ENCODE results near the gene AK2. TPM values are rescaled to one million over a fixed set of nuclear protein-coding genes. Genes with fewer than 3 reads are reported as not detected.

The AK2 gene
- total and polyA plus RNA-seq, 2 donors (not counting 1 experiment from before 2014, with no cell fraction given) = 66.8 to 109 TPM

DNA sequence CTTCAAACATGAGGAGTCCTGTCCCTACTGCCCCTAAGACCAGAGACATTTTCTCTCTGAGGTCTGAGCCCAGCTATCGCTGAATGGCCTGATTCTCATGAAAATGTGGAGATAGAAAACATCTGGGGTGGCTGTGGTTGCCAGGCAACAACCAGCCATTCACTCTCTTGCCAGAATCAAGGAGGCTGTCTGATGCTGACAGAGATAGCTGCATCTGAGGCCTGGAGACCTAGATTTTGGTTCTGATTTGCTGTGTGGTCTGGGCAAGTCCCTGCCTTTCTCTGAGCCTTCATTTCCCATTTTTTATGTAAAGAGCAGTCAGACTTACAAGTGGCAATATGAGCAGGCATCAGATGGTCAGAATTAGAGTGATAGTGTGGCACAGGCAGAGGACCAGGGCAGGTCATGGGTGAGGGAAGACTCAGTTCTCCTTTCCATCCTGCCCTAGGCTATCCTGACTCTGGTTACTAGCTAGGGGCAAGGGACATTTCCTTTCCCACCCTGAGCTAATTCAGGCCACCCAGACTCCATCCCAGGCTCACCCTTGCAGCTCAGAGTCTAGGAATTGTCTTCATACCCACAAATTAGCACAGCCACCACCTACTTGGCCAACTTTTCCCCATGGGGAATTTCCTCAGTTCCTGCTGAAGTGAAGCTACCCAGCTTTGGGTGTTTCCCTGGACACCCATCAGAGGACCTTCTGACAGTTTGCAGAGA lies 52.1 kb downstream of the AK2 start:
- DNase-seq = peak; percentile 24
- H3K36me3 ChIP-seq (replicated peaks in 1 of 2; ENCODE audit: control extremely low read depth in 1 of 2, control insufficient read depth in 1 of 2, extremely low read depth in 1 of 2, insufficient read depth in 2 of 2, low read length in 1 of 2) = no peaks in the 10 kb centered on the region
- TF ChIP-seq, protein P1, sequence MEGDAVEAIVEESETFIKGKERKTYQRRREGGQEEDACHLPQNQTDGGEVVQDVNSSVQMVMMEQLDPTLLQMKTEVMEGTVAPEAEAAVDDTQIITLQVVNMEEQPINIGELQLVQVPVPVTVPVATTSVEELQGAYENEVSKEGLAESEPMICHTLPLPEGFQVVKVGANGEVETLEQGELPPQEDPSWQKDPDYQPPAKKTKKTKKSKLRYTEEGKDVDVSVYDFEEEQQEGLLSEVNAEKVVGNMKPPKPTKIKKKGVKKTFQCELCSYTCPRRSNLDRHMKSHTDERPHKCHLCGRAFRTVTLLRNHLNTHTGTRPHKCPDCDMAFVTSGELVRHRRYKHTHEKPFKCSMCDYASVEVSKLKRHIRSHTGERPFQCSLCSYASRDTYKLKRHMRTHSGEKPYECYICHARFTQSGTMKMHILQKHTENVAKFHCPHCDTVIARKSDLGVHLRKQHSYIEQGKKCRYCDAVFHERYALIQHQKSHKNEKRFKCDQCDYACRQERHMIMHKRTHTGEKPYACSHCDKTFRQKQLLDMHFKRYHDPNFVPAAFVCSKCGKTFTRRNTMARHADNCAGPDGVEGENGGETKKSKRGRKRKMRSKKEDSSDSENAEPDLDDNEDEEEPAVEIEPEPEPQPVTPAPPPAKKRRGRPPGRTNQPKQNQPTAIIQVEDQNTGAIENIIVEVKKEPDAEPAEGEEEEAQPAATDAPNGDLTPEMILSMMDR (IDR thresholded peaks at IDR 0.05) = no peak
- TF ChIP-seq EZH2 (IDR thresholded peaks at IDR 0.05; ENCODE audit: borderline replicate concordance, insufficient read depth, low read depth, low read length, poor library complexity, severe bottlenecking) = no peak
- no peaks in the 10 kb centered on the region for H3K79me2 ChIP-seq (ENCODE audit: control insufficient read depth, insufficient read depth, low read length)
- Mint-ChIP-seq H3K9me3 (ENCODE audit: insufficient read depth) (no peaks in the 10 kb centered on the region), H3K27ac (peak overlapping the region; percentile 20), H3K27me3 (no peaks in the 10 kb centered on the region), H3K4me1 (peaks cover 51% of the 10 kb centered on the region), H3K4me3 (no peak overlapping the region)
- WGBS (ENCODE audit: insufficient coverage) = no CpG with 5 or more reads among the region's 1 CpG
- no peaks in the 10 kb centered on the region for H3K27me3 ChIP-seq (replicated peaks in 1 of 4; ENCODE audit: control extremely low read depth in 1 of 4, control insufficient read depth in 3 of 4, insufficient read depth in 4 of 4, low read length in 3 of 4)
- H3K4me3 ChIP-seq (ENCODE audit: control extremely low read depth in 1 of 5, extremely low read depth in 1 of 5, insufficient read depth in 1 of 5, low read depth in 2 of 5, low read length in 4 of 5) = no peak overlapping the region
- intact Hi-C loops (cut with micrococcal nuclease) = no loop called here
- POLR2A ChIA-PET = interaction anchor here (0.7 kb wide), 2 partner anchors 15 to 24 kb away, joined by 3 read pairs; no protein-coding TSS in a partner anchor
- CTCF ChIA-PET = interaction anchor here (1.0 to 1.5 kb wide), 4 partner anchors 9 to 70 kb away, joined by 3 to 4 read pairs (median 3); no protein-coding TSS in a partner anchor
- no peak overlapping the region for H3K27ac ChIP-seq (ENCODE audit: low read length in 2 of 2)
- H3K4me1 ChIP-seq (ENCODE audit: control insufficient read depth in 2 of 2, insufficient read depth in 2 of 2, low read length in 2 of 2) = peaks cover 44 to 50% of the 10 kb centered on the region in 2 donors
- H4K20me1 ChIP-seq (ENCODE audit: control insufficient read depth, insufficient read depth, low read length, poor library complexity, severe bottlenecking) = no peaks in the 10 kb centered on the region
- H2AFZ ChIP-seq (ENCODE audit: insufficient read depth, low read depth, low read length, poor library complexity, severe bottlenecking) = no peak overlapping the region
- H3K9me3 ChIP-seq (ENCODE audit: control extremely low read depth in 1 of 3, control insufficient read depth in 2 of 3, insufficient read depth in 1 of 3, low read length in 2 of 3) = peaks cover 0 to 6% (median 0%) of the 10 kb centered on the region in 3 donors
- H3K9ac ChIP-seq (ENCODE audit: low read length) = no peak overlapping the region
- ATAC-seq (ENCODE audit: low read depth) = no peak
- H3K4me2 ChIP-seq (replicated peaks; ENCODE audit: low read depth, low read length, poor library complexity, severe bottlenecking) = no peak overlapping the region

DNA sequence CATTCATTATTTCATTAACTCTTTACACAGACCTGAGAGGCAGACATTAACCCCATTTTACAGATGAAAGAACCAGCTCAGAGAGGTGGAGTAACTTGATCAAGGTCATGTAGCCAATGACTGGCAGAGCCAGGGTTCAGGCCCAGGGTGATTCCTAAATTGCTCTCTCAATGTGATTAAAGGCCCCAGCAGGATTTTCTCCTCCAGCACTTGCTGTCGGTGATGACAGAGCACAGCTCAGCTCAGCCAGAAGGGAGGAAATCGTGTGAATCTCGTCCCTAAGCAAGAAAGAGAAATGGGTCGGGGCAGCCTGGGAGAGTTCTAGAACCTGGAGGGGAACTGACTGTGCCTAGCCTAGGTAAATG lies 52.6 kb downstream of the AK2 start:
- no peak overlapping the region for H3K27ac ChIP-seq (ENCODE audit: low read length in 2 of 2)
- H4K20me1 ChIP-seq (ENCODE audit: control insufficient read depth, insufficient read depth, low read length, poor library complexity, severe bottlenecking) = no peaks in the 10 kb centered on the region
- Mint-ChIP-seq H3K9me3 (ENCODE audit: insufficient read depth) (no peaks in the 10 kb centered on the region), H3K27ac (peak overlapping the region; percentile 20), H3K4me3 (no peak overlapping the region), H3K27me3 (no peaks in the 10 kb centered on the region), H3K4me1 (peaks cover 48% of the 10 kb centered on the region)
- intact Hi-C loops (cut with micrococcal nuclease) = no loop called here
- no peaks in the 10 kb centered on the region for H3K27me3 ChIP-seq (replicated peaks in 1 of 4; ENCODE audit: control extremely low read depth in 1 of 4, control insufficient read depth in 3 of 4, insufficient read depth in 4 of 4, low read length in 3 of 4)
- TF ChIP-seq, protein P1 (IDR thresholded peaks at IDR 0.05) = no peak
- no peak for TF ChIP-seq EZH2 (IDR thresholded peaks at IDR 0.05; ENCODE audit: borderline replicate concordance, insufficient read depth, low read depth, low read length, poor library complexity, severe bottlenecking)
- CTCF ChIA-PET = interaction anchor here (1.0 to 1.5 kb wide), 3 partner anchors 10 to 71 kb away, joined by 3 to 4 read pairs (median 3); no protein-coding TSS in a partner anchor
- H3K79me2 ChIP-seq (ENCODE audit: control insufficient read depth, insufficient read depth, low read length) = no peaks in the 10 kb centered on the region
- H3K9ac ChIP-seq (ENCODE audit: low read length) = no peak overlapping the region
- no peak overlapping the region for H2AFZ ChIP-seq (ENCODE audit: insufficient read depth, low read depth, low read length, poor library complexity, severe bottlenecking)
- H3K36me3 ChIP-seq (replicated peaks in 1 of 2; ENCODE audit: control extremely low read depth in 1 of 2, control insufficient read depth in 1 of 2, extremely low read depth in 1 of 2, insufficient read depth in 2 of 2, low read length in 1 of 2) = no peaks in the 10 kb centered on the region
- DNase-seq (no peak), ATAC-seq (ENCODE audit: low read depth) (no peak)
- H3K4me2 ChIP-seq (replicated peaks; ENCODE audit: low read depth, low read length, poor library complexity, severe bottlenecking) = no peak overlapping the region
- WGBS (ENCODE audit: insufficient coverage) = 83% methylated on average over 3 of the region's 4 CpGs
- no peak overlapping the region for H3K4me3 ChIP-seq (ENCODE audit: control extremely low read depth in 1 of 5, extremely low read depth in 1 of 5, insufficient read depth in 1 of 5, low read depth in 2 of 5, low read length in 4 of 5)
- POLR2A ChIA-PET = interaction anchor here (0.9 kb wide), 1 partner anchor 8 kb away, joined by 3 read pairs; no protein-coding TSS in a partner anchor
- peaks cover 38 to 47% of the 10 kb centered on the region in 2 donors for H3K4me1 ChIP-seq (ENCODE audit: control insufficient read depth in 2 of 2, insufficient read depth in 2 of 2, low read length in 2 of 2)
- H3K9me3 ChIP-seq (ENCODE audit: control extremely low read depth in 1 of 3, control insufficient read depth in 2 of 3, insufficient read depth in 1 of 3, low read length in 2 of 3) = peaks cover 0 to 6% (median 0%) of the 10 kb centered on the region in 3 donors
